Activated naive CD8-positive, alpha-beta T cell treated with anti-CD3 and anti-CD28 coated beads, Interleukin-2, amount 10 ng/mL, durations not matched to agents 7 days and 5 days (primary cell): ENCODE data around the gene ZMIZ1. TPM values are rescaled to one million over a fixed set of nuclear protein-coding genes. Genes with fewer than 3 reads are reported as not detected.

Source experiments
- ATAC-seq: fragments of 150-1000 bp; cut with Tn5 transposase; one replicate; pipeline ENCODE4 v1.10.0; 2021; ENCODE audit warnings: low read depth, moderate library complexity
- POLR2A ChIA-PET: fragments of 350-600 bp; sonication (Branson Sonifier 250); formaldehyde crosslinking; loops from one replicate; lab custom pipeline; 2021; ENCODE audit warnings: antibody characterized with exemption; lab: Charles Lee
- DNase-seq: peaks from one replicate; pipeline ENCODE4 v3.0.0; 2021
- H3K27ac Mint-ChIP-seq: one replicate; pipeline ENCODE4 v1.8.0; 2022; ENCODE audit warnings: mild to moderate bottlenecking, mixed read lengths
- H3K27me3 Mint-ChIP-seq: one replicate; pipeline ENCODE4 v1.8.0; 2022; ENCODE audit warnings: mild to moderate bottlenecking, moderate library complexity, mixed read lengths
- H3K36me3 Mint-ChIP-seq: one replicate; pipeline ENCODE4 v1.8.0; 2021; ENCODE audit warnings: mild to moderate bottlenecking, mixed read lengths
- H3K4me1 Mint-ChIP-seq: one replicate; pipeline ENCODE4 v1.8.0; 2021; ENCODE audit warnings: mixed read lengths
- H3K4me3 Mint-ChIP-seq: one replicate; pipeline ENCODE4 v1.8.0; 2022; ENCODE audit warnings: mild to moderate bottlenecking, moderate library complexity, mixed read lengths
- H3K9me3 Mint-ChIP-seq: one replicate; pipeline ENCODE4 v1.8.0; 2021; ENCODE audit warnings: mixed read lengths
- total RNA-seq, 2 experiments: library from RNA; stranded (reverse); gene quantifications; one replicate each; pipeline ENCODE4 v1.2.3, GENCODE V29; 2021

ZMIZ1 gene
- total RNA-seq, 2 experiments from 2014 or later: 28.8 to 29.3 TPM

DNA sequence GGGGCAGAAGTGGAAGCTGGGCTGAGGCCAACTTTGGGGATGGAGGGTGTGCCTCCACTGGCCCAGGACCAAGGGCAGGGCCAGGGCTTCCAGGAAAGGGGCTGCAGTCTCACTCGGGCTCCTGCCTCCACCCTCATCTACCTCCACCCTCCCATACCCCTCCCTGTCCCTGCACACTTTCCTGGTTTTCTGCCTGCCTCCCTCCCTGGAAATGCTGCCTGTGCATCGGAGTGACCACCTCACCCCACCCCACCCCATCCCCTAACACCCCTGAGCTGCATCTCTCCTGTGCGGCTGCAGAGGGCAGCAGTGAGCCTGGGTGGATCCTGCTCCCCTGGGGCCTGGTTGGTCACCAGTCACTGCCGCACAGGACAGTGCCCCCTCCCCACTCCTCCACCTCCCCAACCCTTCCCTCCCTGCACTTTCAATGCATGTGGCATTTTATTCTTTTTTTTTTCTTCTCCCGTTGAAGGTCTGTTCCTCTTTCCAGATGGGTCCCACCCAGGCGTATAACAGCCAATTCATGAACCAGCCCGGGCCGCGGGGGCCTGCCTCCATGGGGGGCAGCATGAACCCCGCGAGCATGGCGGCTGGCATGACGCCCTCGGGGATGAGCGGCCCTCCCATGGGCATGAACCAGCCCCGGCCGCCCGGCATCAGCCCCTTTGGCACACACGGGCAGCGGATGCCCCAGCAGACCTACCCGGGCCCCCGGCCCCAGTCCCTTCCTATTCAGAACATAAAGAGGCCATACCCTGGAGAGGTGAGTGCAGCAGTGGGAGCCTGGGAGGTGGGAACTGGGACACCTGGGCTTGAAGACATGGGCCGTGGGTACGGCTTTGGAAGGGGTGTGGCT is 224.4 kb downstream of the ZMIZ1 start:
- Mint-ChIP-seq H3K27ac (no peak overlapping the region), H3K9me3 (no peaks in the 10 kb centered on the region), H3K27me3 (no peaks in the 10 kb centered on the region), H3K36me3 (peaks cover 16% of the 10 kb centered on the region), H3K4me1 (peaks cover 25% of the 10 kb centered on the region), H3K4me3 (no peak overlapping the region)
- ATAC-seq (peak; percentile 46), DNase-seq (peak; percentile 65)
- POLR2A ChIA-PET: no interaction called here

DNA sequence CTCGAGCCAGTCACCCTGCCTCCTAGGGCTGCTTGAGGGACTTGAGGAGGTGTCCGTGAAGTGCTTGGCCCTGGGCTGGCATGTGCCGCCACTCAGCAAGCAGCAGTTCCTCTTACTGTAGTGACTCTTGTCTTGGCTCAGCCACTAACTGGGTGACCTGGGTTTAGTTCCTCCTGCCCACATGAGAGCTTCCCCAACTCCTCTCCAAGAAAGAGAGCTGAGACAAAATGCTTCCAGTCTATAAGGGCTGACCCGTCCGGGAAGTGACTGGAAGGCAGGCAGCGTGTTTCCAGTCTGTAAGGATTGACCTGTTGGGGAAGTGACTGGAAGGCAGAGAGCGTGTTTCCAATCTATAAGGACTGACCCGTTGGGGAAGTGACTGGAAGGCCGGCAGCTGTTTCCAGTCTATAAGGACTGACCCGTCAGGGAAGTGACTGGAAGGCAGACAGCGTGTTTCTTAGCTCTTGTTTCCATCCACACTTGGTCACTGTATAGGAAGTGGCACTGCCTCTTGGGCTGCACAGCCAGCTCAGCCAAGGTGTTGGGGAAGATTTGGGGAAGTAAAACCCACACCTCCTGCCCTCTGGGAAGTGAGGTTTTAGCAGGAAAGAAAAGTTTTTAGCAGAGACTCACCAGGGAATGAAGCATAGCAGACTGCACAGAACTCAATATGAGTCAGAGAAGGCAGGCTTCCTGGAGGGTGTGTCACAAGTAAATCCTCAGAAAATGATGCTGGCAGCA is 225.2 kb downstream of the ZMIZ1 start:
- Mint-ChIP-seq H3K4me3 (no peak overlapping the region), H3K9me3 (no peaks in the 10 kb centered on the region), H3K27me3 (no peaks in the 10 kb centered on the region), H3K4me1 (peaks cover 21% of the 10 kb centered on the region), H3K27ac (peak overlapping the region; percentile 15), H3K36me3 (peaks cover 18% of the 10 kb centered on the region)
- POLR2A ChIA-PET: interaction anchor here (0.9 kb wide), 1 partner anchor 24 kb away, joined by 3 read pairs; no protein-coding TSS in a partner anchor
- DNase-seq (no peak), ATAC-seq (no peak)

DNA sequence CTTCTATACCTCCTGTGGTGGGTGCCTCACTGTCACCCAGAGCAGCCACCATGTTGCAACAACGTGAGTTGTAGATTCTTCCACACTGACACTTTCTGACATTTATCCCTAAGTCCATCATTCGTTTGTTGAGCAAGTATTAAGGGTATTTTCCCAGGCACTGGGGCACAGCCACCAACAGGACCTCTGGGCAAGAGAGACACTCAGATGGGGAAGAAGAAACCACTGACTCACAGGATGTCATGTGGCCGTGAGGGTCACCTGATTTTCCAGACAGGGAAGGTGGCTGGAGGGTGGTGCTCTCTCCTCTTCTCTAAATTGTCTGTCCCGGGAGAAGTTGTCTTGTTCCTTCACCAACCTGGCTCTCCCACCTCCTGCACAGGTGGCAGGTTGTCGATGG is 226.8 kb downstream of the ZMIZ1 start:
- Mint-ChIP-seq H3K4me1 (peaks cover 21% of the 10 kb centered on the region), H3K27me3 (no peaks in the 10 kb centered on the region), H3K36me3 (peaks cover 18% of the 10 kb centered on the region), H3K27ac (peak overlapping the region; percentile 83), H3K9me3 (no peaks in the 10 kb centered on the region), H3K4me3 (no peak overlapping the region)
- DNase-seq: no peak
- POLR2A ChIA-PET: no interaction called here
- no peak for ATAC-seq

DNA sequence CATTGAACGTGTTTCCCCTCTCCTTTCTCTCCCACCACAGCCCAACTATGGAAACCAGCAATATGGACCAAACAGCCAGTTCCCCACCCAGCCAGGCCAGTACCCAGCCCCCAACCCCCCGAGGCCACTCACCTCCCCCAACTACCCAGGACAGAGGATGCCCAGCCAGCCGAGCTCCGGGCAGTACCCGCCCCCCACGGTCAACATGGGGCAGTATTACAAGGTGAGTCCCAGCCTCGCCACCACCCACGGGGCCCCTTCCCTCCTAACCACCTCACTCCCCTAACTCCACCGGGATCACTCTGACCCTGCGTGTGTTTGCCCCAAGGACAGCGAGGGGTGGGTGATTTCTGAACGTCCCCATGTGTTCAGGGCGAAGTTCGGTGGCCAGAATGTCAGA is 227.7 kb downstream of the ZMIZ1 start:
- no peaks in the 10 kb centered on the region for H3K9me3 Mint-ChIP-seq
- peaks cover 23% of the 10 kb centered on the region for H3K36me3 Mint-ChIP-seq
- POLR2A ChIA-PET: no interaction called here
- DNase-seq (no peak), ATAC-seq (no peak)
- no peak overlapping the region for H3K4me3 Mint-ChIP-seq
- no peaks in the 10 kb centered on the region for H3K27me3 Mint-ChIP-seq
- no peak overlapping the region for H3K27ac Mint-ChIP-seq
- H3K4me1 Mint-ChIP-seq: peaks cover 21% of the 10 kb centered on the region

DNA sequence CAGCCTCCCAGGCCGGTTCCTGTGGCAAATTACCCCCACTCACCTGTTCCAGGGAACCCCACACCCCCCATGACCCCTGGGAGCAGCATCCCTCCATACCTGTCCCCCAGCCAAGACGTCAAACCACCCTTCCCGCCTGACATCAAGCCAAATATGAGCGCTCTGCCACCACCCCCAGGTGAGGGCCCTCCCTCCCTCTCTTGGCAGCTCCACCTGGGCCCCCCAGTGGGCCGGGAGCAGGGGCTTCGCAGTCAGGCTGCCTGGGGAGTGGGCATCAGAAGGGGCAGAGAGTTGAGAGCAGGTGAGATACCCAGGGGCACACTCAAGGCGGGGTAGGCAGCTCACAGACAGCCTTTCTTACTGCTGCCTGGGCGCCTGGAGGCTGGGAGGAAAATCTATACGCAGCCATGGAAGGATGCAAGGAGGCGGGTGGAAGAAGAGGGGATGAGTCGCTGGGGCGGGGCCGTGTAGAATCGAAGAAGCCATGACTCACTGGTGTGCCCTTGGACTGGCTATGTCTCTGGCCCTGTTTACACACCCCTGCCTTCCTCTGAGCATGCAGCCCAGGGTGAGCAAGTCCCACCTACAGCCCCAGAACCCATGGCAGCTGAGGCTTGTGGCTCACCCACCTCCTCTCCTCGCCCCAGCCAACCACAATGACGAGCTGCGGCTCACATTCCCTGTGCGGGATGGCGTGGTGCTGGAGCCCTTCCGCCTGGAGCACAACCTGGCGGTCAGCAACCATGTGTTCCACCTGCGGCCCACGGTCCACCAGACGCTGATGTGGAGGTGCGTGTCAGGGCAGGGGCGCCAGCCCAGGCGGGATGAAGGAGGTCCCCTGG is 229.9 kb downstream of the ZMIZ1 start:
- no peak overlapping the region for H3K4me3 Mint-ChIP-seq
- ATAC-seq (peak; percentile 48), DNase-seq (no peak)
- H3K27me3 Mint-ChIP-seq: no peaks in the 10 kb centered on the region
- H3K36me3 Mint-ChIP-seq: peaks cover 24% of the 10 kb centered on the region
- no peak overlapping the region for H3K27ac Mint-ChIP-seq
- H3K9me3 Mint-ChIP-seq: no peaks in the 10 kb centered on the region
- peaks cover 17% of the 10 kb centered on the region for H3K4me1 Mint-ChIP-seq
- POLR2A ChIA-PET: interaction anchor here (1.2 kb wide), 1 partner anchor 10 kb away, joined by 3 read pairs; no protein-coding TSS in a partner anchor

DNA sequence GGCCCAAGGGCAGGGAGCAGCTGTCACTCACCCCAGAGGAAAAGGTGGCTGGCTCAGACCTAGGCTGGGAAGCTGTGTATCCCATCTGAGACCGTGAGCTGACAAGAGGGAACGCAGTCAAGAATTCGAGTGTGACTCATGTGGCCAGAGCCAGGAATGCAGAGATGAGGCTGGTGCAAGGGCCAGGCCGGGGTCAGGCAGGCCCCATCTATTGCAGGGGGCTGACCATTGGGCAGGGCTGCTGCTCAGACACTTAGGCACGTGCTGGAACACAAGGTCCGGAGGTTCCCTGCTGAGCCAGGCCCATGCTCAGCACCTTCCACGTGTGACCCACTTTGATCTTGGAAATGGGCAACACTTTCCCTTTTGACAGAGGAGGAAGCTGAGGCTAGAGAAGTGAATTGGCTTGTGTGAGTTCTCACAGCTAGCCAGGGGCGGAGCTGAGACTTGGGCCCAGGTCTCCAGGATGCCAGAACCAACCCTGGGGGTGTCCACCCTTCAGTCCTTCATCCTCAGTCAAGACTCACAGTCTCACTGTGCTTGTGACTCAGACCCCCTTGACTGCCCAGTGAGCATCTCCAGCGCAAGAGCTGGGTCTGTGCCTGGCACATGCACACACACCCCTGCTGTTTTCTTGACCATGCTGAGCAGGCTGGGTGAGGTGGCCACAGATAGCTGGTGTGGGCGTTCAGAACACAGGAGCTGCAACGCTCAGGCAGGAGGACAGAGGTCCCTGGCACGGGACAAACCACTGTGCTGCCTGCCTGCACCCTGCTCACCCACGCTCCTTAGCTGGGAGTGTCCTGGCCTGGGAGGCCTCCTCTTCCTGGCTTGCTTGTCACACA is 230.9 kb downstream of the ZMIZ1 start:
- Mint-ChIP-seq H3K36me3 (peaks cover 24% of the 10 kb centered on the region), H3K27ac (peak overlapping the region; percentile 9), H3K4me3 (no peak overlapping the region), H3K9me3 (no peaks in the 10 kb centered on the region), H3K27me3 (no peaks in the 10 kb centered on the region), H3K4me1 (peaks cover 10% of the 10 kb centered on the region)
- POLR2A ChIA-PET: interaction anchor here (1.2 kb wide), 1 partner anchor 11 kb away, joined by 3 read pairs; no protein-coding TSS in a partner anchor
- ATAC-seq (no peak), DNase-seq (no peak)

DNA sequence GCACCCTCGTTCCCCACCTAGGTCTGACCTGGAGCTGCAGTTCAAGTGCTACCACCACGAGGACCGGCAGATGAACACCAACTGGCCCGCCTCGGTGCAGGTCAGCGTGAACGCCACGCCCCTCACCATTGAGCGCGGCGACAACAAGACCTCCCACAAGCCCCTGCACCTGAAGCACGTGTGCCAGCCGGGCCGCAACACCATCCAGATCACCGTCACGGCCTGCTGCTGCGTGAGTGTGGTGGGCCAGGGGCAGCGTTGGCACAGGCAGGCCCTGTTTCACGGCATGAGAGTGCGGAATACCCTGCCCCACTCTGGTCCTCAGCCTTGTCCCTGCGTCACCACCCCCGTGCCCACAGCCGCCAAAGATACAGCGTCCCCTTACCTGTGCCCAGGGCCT is 231.9 kb downstream of the ZMIZ1 start:
- POLR2A ChIA-PET: no interaction called here
- H3K4me3 Mint-ChIP-seq: no peak overlapping the region
- DNase-seq (no peak), ATAC-seq (no peak)
- H3K9me3 Mint-ChIP-seq: no peaks in the 10 kb centered on the region
- H3K27me3 Mint-ChIP-seq: no peaks in the 10 kb centered on the region
- H3K27ac Mint-ChIP-seq: no peak overlapping the region
- H3K36me3 Mint-ChIP-seq: peaks cover 21% of the 10 kb centered on the region
- H3K4me1 Mint-ChIP-seq: peaks cover 3% of the 10 kb centered on the region

DNA sequence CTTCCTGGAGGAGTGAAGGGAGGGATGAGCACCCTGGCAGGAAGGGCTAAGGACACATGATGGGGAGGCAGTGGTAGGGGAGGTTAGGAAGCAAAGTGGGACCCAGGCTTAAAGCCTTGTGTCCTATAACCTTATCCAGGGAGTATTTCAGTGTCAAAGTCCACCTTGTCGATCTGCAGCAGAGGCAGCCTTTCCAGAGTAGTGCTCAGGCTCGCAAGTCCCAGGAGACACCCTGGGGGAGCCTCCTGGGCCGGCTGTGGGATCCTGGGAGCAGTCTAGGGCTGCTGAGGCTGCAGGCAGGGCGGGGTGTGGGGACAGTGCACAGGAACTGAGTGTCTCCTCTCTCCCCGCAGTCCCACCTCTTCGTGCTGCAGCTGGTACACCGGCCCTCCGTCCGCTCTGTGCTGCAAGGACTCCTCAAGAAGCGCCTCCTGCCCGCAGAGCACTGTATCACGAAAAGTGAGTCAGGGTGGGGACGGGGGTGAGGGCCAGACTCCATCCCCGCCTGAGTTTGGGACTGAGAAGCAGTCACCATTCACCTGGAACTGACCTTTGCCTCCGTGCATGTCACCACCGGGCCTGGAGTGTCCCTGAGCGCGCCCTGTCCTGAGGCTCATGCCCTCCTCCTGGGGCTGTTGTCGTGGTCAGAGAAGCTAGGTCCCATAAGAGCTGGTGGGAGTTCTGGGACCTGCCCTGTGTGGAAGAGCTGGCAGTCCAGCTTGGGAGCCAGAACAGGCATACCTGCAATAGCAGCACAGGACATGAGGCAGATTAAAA is 233.2 kb downstream of the ZMIZ1 start:
- ATAC-seq (no peak), DNase-seq (no peak)
- POLR2A ChIA-PET: no interaction called here
- Mint-ChIP-seq H3K4me1 (no peaks in the 10 kb centered on the region), H3K4me3 (no peak overlapping the region), H3K36me3 (peaks cover 14% of the 10 kb centered on the region), H3K27me3 (no peaks in the 10 kb centered on the region), H3K9me3 (no peaks in the 10 kb centered on the region), H3K27ac (no peak overlapping the region)

DNA sequence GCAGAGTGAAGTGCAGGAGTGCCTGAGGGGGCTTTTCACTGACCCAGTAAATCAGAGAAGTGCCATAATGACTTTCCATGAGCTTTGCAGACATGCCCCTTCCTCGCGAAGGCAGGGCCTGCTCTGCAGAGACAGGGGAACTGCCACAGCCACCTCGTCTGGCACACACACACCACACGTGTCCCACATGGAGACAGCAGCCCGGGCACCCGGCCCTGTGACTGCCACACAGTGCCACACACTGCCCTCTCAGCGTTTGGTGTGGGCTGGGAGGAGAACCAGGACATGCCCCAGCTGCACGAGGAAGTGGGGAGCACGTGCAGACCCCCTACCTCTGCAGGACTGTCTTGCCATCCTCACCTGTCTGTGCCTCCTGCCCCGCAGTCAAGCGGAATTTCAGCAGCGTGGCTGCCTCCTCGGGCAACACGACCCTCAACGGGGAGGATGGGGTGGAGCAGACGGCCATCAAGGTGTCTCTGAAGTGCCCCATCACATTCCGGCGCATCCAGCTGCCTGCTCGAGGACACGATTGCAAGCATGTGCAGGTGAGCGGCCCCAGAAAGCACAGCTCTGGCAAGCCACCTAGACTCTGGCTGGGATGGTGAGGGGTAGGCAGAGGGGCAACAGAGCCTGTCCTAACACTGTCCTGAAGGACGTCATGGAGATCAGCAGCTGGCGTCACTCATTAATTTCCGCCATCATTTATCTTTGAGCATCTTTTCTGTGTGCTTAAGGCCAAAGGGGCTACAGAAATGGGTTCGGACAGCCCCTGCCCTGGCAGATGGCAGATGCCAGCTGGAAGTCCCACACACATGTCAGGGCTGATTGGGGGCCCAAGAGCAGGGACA is 235.1 kb downstream of the ZMIZ1 start:
- no peaks in the 10 kb centered on the region for H3K9me3 Mint-ChIP-seq
- ATAC-seq (no peak), DNase-seq (no peak)
- POLR2A ChIA-PET: interaction anchor here (0.8 kb wide), 1 partner anchor 13 kb away, joined by 3 read pairs; no protein-coding TSS in a partner anchor
- H3K27ac Mint-ChIP-seq: no peak overlapping the region
- peaks cover 15% of the 10 kb centered on the region for H3K36me3 Mint-ChIP-seq
- no peaks in the 10 kb centered on the region for H3K4me1 Mint-ChIP-seq
- no peaks in the 10 kb centered on the region for H3K27me3 Mint-ChIP-seq
- no peak overlapping the region for H3K4me3 Mint-ChIP-seq

DNA sequence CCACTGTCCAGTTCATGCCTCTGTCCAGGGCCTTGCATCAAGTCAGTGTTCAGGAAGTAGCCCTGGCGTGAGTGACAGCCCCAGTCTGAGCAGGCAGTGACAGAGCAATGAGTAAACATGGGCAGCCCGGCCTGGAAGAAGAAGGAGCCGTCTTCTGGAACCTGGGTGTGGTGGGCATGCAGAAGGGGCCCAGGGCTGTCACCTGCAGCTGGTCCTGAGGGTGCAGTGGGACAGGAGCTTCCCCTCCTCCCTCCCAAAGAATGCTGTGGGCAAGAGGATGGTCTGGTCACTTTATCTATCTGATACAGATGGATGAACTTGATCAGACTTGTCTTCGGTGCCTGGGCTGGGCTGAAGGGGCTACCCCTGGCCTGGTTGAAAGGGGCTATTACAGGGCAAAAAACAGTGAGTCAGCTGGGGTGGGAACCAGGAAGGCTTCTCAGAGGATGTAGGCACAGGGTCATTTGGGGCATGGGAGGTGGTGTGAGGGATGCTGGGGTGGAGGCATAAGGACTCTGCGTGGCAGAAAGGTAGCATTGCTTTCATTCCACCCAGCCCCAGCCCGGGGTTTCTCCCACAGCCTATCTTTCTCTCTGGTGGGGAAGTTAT is 235.8 kb downstream of the ZMIZ1 start:
- Mint-ChIP-seq H3K27me3 (no peaks in the 10 kb centered on the region), H3K4me1 (peaks cover 2% of the 10 kb centered on the region), H3K9me3 (no peaks in the 10 kb centered on the region), H3K36me3 (peaks cover 18% of the 10 kb centered on the region), H3K27ac (no peak overlapping the region), H3K4me3 (no peak overlapping the region)
- DNase-seq (no peak), ATAC-seq (no peak)
- POLR2A ChIA-PET: interaction anchor here (0.8 kb wide), 1 partner anchor 12 kb away, joined by 3 read pairs; no protein-coding TSS in a partner anchor

DNA sequence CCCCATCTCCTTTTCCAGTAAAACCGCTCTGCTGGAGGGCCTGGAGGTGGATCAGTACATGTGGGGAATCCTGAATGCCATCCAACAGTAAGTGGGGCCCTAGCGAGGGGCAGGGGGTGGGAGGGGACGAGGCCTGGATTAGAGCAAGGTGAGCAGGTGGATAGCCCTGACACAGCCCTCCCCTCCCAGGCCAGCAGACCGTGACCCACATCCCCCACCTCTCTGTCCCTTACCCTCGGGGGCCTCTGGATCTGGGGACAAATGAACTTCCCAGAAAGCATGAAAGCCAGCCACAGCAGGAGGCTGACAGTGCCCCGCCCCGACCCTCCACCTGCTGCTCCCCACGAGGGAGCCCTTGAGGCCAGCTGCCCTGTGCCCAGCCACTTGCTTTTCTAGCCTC is 236.7 kb downstream of the ZMIZ1 start:
- POLR2A ChIA-PET: no interaction called here
- Mint-ChIP-seq H3K9me3 (no peaks in the 10 kb centered on the region), H3K27ac (no peak overlapping the region), H3K4me3 (no peak overlapping the region), H3K36me3 (peaks cover 18% of the 10 kb centered on the region), H3K4me1 (peaks cover 3% of the 10 kb centered on the region), H3K27me3 (no peaks in the 10 kb centered on the region)
- ATAC-seq: no peak
- DNase-seq: no peak
